PC-9 (cell line): ENCODE results near the gene FLAD1.

ENCODE experiments used
- CTCF ChIP-seq: fragments of 200-600 bp; sonication (generic); conservative IDR thresholded peaks from 2 replicates; pipeline ENCODE4 v1.6.1; 2017; ENCODE audit warnings: mixed run types, antibody characterized with exemption, mild to moderate bottlenecking, moderate library complexity
- EZH2 ChIP-seq: fragments of 200-600 bp; sonication (generic); IDR thresholded peaks from 2 replicates; pipeline ENCODE4 v1.8.0; 2017; ENCODE audit warnings: antibody characterized with exemption, low read depth

- TF ChIP-seq CTCF (no peak), EZH2 (no peak)
Measured at GRCh38 chr1:155000726-155001424, 17.7 kb downstream of the FLAD1 start.
